GM23338 (cell line): ENCODE results near the gene DPH6. TPM values are rescaled to one million over a fixed set of nuclear protein-coding genes. Genes with fewer than 3 reads are reported as not detected.

Source experiments
- ATAC-seq: fragments of 200-7000 bp; cut with Tn5 transposase; 3 replicates; pipeline ENCODE4 v1.9.1; 2020
- DNase-seq: peaks from one replicate; pipeline ENCODE4 v3.0.0-alpha.2; 2015; ENCODE audit warnings: low spot score
- H2AFZ ChIP-seq: fragments of 200-600 bp; sonication (generic); 2 replicates; pipeline ENCODE4 v1.8.0; 2016; ENCODE audit warnings: antibody characterized with exemption, mild to moderate bottlenecking, moderate library complexity
- H3F3A ChIP-seq: fragments of 200-600 bp; sonication (generic); replicated peaks from 2 replicates; pipeline ENCODE4 v1.8.0; 2017; ENCODE audit warnings: antibody characterized with exemption, mixed run types, low read depth
- H3K27ac ChIP-seq: fragments of 200-600 bp; sonication (generic); 2 replicates; pipeline ENCODE4 v1.6.1; 2016; ENCODE audit warnings: low read depth
- H3K27me3 ChIP-seq: fragments of 200-600 bp; sonication (generic); 2 replicates; pipeline ENCODE4 v1.8.0; 2016; ENCODE audit warnings: mild to moderate bottlenecking, mixed run types, moderate library complexity; ENCODE audit not compliant: insufficient read depth
- H3K36me3 ChIP-seq: fragments of 200-600 bp; sonication (generic); 2 replicates; pipeline ENCODE4 v1.8.0; 2016; ENCODE audit warnings: mild to moderate bottlenecking; ENCODE audit not compliant: insufficient read depth
- H3K4me1 ChIP-seq: fragments of 200-600 bp; sonication (generic); 2 replicates; pipeline ENCODE4 v1.8.0; 2016; ENCODE audit warnings: mild to moderate bottlenecking, moderate library complexity; ENCODE audit not compliant: insufficient read depth
- H3K4me2 ChIP-seq: fragments of 200-600 bp; sonication (generic); 2 replicates; pipeline ENCODE4 v1.7.1; 2017; ENCODE audit warnings: mixed run types
- H3K4me3 ChIP-seq: fragments of 200-600 bp; sonication (generic); 2 replicates; pipeline ENCODE4 v1.6.1; 2016; ENCODE audit warnings: mixed run types
- H3K79me2 ChIP-seq: fragments of 200-600 bp; sonication (generic); replicated peaks from 2 replicates; pipeline ENCODE4 v1.8.0; 2017; ENCODE audit warnings: mild to moderate bottlenecking; ENCODE audit not compliant: insufficient read depth
- H3K9me2 ChIP-seq: fragments of 200-600 bp; sonication (generic); 2 replicates; pipeline ENCODE4 v1.8.0; 2017; ENCODE audit not compliant: insufficient read depth
- H4K20me1 ChIP-seq: fragments of 200-600 bp; sonication (generic); replicated peaks from 2 replicates; pipeline ENCODE4 v1.8.0; 2017; ENCODE audit warnings: mild to moderate bottlenecking; ENCODE audit not compliant: insufficient read depth
- H3K27ac Mint-ChIP-seq: 2 replicates; pipeline ENCODE4 v1.8.0; 2020; ENCODE audit warnings: inconsistent platforms, mild to moderate bottlenecking, moderate library complexity, mixed read lengths
- H3K27me3 Mint-ChIP-seq: 3 replicates; pipeline ENCODE4 v1.8.0; 2022; ENCODE audit warnings: low read depth, mild to moderate bottlenecking, moderate library complexity, mixed read lengths, inconsistent platforms; ENCODE audit not compliant: insufficient read depth, poor library complexity
- H3K36me3 Mint-ChIP-seq: 3 replicates; pipeline ENCODE4 v1.8.0; 2021; ENCODE audit warnings: low read depth, mild to moderate bottlenecking, inconsistent platforms, moderate library complexity, mixed read lengths
- H3K4me1 Mint-ChIP-seq: 3 replicates; pipeline ENCODE4 v1.8.0; 2020; ENCODE audit warnings: mild to moderate bottlenecking, inconsistent platforms, mixed read lengths
- H3K4me3 Mint-ChIP-seq: 3 replicates; pipeline ENCODE4 v1.8.0; 2021; ENCODE audit warnings: moderate library complexity, mild to moderate bottlenecking, inconsistent platforms, mixed read lengths
- H3K9me3 Mint-ChIP-seq: 3 replicates; pipeline ENCODE4 v1.8.0; 2020; ENCODE audit warnings: moderate library complexity, mild to moderate bottlenecking, inconsistent platforms, mixed read lengths
- CREB1 ChIP-seq: fragments of 250-450 bp; sonication (Bioruptor Pico); IDR thresholded peaks from 2 replicates; pipeline ENCODE4 v1.5.0; 2020; ENCODE audit warnings: low read depth, mild to moderate bottlenecking, moderate library complexity
- CTCF ChIP-seq, 2 experiments: fragments of 200-600 bp in 1 of 2; sonication (generic) in 1 of 2; conservative IDR thresholded peaks; 2 replicates each; pipeline versions ENCODE4 v1.5.1 to v1.6.1; 2016 to 2017; ENCODE audit warnings: antibody characterized with exemption in 2 of 2, low read depth in 2 of 2, mild to moderate bottlenecking in 2 of 2, moderate library complexity in 1 of 2
- ETS1 ChIP-seq: IDR thresholded peaks from 2 replicates; pipeline ENCODE4 v1.6.1; 2016; ENCODE audit warnings: antibody characterized with exemption
- EZH2 ChIP-seq: fragments of 200-600 bp; sonication (generic); IDR thresholded peaks from one replicate; pipeline ENCODE4 v1.8.0; 2017; ENCODE audit warnings: antibody characterized with exemption, mild to moderate bottlenecking, low read depth; ENCODE audit not compliant: unreplicated experiment
- EZH2phosphoT487 ChIP-seq: fragments of 200-600 bp; sonication (generic); IDR thresholded peaks from one replicate; pipeline ENCODE4 v1.8.1; 2018; ENCODE audit warnings: antibody characterized with exemption; ENCODE audit not compliant: unreplicated experiment
- JUNB ChIP-seq: IDR thresholded peaks from one replicate; pipeline ENCODE4 v1.6.1; 2016; ENCODE audit warnings: antibody characterized with exemption; ENCODE audit not compliant: unreplicated experiment
- NANOG ChIP-seq: IDR thresholded peaks from 2 replicates; pipeline ENCODE4 v1.6.1; 2016; ENCODE audit warnings: antibody characterized with exemption, borderline replicate concordance
- POLR2AphosphoS5 ChIP-seq: IDR thresholded peaks from 2 replicates; pipeline ENCODE4 v1.6.1; 2016; ENCODE audit warnings: antibody characterized with exemption, low read depth
- REST ChIP-seq: IDR thresholded peaks from one replicate; pipeline ENCODE4 v1.6.1; 2018; ENCODE audit warnings: antibody characterized with exemption; ENCODE audit not compliant: unreplicated experiment
- STAT1 ChIP-seq: IDR thresholded peaks from one replicate; pipeline ENCODE4 v1.6.1; 2016; ENCODE audit warnings: antibody characterized with exemption; ENCODE audit not compliant: unreplicated experiment
- ZNF114 ChIP-seq: fragments of 250-450 bp; sonication (Bioruptor Pico); IDR thresholded peaks from 2 replicates; pipeline ENCODE4 v1.5.0; 2020; ENCODE audit warnings: mild to moderate bottlenecking, moderate library complexity
- ZNF331 ChIP-seq: fragments of 250-450 bp; sonication (Bioruptor Pico); IDR thresholded peaks from 2 replicates; pipeline ENCODE4 v1.5.0; 2020; ENCODE audit warnings: low read depth, mild to moderate bottlenecking, moderate library complexity
- polyA plus RNA-seq: library from polyadenylated mRNA; unstranded; fragments of >200 nt; fragmentation: Nextera tagmentation; extraction: Ambion mirVana; gene quantifications from 2 replicates; pipeline ENCODE4 v1.2.1, GENCODE V29; 2016
- total RNA-seq: library from RNA; depleted of rRNA; stranded (reverse); fragments of >200 nt; shearing (Covaris generic); gene quantifications from 2 replicates; pipeline ENCODE4 v1.2.3, GENCODE V29; 2014
- TF ChIP-seq, protein P1 (sequence below): fragments of 250-450 bp; sonication (Bioruptor Pico); IDR thresholded peaks from 2 replicates; pipeline ENCODE4 v1.5.0; 2020; ENCODE audit warnings: mild to moderate bottlenecking, moderate library complexity

The DPH6 gene
- total and polyA plus RNA-seq, 2 experiments from 2014 or later: 37.9 to 46.9 TPM

DNA sequence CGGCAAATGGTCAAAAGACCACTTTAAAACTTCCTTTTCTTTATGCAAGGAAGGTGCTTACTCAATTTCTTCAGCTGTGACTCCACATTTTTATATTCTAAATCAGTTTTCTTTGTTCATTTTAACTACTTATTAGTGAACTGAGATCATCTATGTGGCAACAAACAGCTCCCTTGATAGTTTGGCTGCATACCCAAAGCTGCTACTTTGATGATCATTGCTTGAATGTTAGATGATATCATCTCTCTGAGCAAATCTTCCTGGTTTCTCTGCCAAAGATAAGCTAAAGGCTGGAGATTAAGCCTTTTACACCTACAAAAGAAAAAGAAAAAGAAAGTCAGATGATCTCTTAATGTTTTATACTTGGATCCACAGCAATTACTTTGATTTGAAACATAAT lies 95.5 kb downstream of the DPH6 start:
- Histone ChIP-seq H3K27ac (no peak overlapping the region), H3K36me3 (no peaks in the 10 kb centered on the region), H3K4me1 (no peaks in the 10 kb centered on the region), H3K79me2 (no peaks in the 10 kb centered on the region), H3K27me3 (no peaks in the 10 kb centered on the region), H3K4me3 (no peak overlapping the region), H3K4me2 (no peak overlapping the region), H2AFZ (no peak overlapping the region), H3K9me2 (no peaks in the 10 kb centered on the region), H3F3A (no peaks in the 10 kb centered on the region), H4K20me1 (no peaks in the 10 kb centered on the region)
- no peak overlapping the region for H3K4me3 Mint-ChIP-seq
- H3K36me3 Mint-ChIP-seq: no peaks in the 10 kb centered on the region
- DNase-seq: no peak
- H3K27me3 Mint-ChIP-seq: no peaks in the 10 kb centered on the region
- no peak for ATAC-seq
- no peak overlapping the region for H3K27ac Mint-ChIP-seq
- no peaks in the 10 kb centered on the region for H3K4me1 Mint-ChIP-seq
- H3K9me3 Mint-ChIP-seq: no peaks in the 10 kb centered on the region
- TF ChIP-seq ZNF114 (CRISPR knock-in tag) (no peak), EZH2phosphoT487 (no peak), ZNF331 (no peak), EZH2 (no peak), JUNB (no peak), CTCF (conservative IDR thresholded peaks at IDR 0.05; ENCODE audit: low read depth in 2 of 2) (no peak), STAT1 (no peak), POLR2AphosphoS5 (no peak), NANOG (no peak), CREB1 (no peak), REST (no peak), ETS1 (no peak)
- TF ChIP-seq, protein P1, sequence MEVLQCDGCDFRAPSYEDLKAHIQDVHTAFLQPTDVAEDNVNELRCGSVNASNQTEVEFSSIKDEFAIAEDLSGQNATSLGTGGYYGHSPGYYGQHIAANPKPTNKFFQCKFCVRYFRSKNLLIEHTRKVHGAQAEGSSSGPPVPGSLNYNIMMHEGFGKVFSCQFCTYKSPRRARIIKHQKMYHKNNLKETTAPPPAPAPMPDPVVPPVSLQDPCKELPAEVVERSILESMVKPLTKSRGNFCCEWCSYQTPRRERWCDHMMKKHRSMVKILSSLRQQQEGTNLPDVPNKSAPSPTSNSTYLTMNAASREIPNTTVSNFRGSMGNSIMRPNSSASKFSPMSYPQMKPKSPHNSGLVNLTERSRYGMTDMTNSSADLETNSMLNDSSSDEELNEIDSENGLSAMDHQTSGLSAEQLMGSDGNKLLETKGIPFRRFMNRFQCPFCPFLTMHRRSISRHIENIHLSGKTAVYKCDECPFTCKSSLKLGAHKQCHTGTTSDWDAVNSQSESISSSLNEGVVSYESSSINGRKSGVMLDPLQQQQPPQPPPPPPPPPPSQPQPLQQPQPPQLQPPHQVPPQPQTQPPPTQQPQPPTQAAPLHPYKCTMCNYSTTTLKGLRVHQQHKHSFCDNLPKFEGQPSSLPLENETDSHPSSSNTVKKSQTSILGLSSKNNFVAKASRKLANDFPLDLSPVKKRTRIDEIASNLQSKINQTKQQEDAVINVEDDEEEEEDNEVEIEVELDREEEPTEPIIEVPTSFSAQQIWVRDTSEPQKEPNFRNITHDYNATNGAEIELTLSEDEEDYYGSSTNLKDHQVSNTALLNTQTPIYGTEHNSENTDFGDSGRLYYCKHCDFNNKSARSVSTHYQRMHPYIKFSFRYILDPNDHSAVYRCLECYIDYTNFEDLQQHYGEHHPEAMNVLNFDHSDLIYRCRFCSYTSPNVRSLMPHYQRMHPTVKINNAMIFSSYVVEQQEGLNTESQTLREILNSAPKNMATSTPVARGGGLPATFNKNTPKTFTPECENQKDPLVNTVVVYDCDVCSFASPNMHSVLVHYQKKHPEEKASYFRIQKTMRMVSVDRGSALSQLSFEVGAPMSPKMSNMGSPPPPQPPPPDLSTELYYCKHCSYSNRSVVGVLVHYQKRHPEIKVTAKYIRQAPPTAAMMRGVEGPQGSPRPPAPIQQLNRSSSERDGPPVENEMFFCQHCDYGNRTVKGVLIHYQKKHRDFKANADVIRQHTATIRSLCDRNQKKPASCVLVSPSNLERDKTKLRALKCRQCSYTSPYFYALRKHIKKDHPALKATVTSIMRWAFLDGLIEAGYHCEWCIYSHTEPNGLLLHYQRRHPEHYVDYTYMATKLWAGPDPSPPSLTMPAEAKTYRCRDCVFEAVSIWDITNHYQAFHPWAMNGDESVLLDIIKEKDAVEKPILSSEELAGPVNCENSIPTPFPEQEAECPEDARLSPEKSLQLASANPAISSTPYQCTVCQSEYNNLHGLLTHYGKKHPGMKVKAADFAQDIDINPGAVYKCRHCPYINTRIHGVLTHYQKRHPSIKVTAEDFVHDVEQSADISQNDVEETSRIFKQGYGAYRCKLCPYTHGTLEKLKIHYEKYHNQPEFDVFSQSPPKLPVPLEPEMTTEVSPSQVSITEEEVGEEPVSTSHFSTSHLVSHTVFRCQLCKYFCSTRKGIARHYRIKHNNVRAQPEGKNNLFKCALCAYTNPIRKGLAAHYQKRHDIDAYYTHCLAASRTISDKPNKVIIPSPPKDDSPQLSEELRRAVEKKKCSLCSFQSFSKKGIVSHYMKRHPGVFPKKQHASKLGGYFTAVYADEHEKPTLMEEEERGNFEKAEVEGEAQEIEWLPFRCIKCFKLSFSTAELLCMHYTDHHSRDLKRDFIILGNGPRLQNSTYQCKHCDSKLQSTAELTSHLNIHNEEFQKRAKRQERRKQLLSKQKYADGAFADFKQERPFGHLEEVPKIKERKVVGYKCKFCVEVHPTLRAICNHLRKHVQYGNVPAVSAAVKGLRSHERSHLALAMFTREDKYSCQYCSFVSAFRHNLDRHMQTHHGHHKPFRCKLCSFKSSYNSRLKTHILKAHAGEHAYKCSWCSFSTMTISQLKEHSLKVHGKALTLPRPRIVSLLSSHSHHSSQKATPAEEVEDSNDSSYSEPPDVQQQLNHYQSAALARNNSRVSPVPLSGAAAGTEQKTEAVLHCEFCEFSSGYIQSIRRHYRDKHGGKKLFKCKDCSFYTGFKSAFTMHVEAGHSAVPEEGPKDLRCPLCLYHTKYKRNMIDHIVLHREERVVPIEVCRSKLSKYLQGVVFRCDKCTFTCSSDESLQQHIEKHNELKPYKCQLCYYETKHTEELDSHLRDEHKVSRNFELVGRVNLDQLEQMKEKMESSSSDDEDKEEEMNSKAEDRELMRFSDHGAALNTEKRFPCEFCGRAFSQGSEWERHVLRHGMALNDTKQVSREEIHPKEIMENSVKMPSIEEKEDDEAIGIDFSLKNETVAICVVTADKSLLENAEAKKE (CRISPR knock-in tag): no peak
